HEK293T (cell line): Measurements from ENCODE around the gene ITGB7.

Experiments
- CTCF ChIA-PET: fragments of 350-600 bp; formaldehyde crosslinking; extraction: SDS; loops from one replicate; lab custom pipeline; 2021; ENCODE audit warnings: antibody characterized with exemption, inconsistent platforms; lab: Yijun Ruan, JAX
- POLR2A ChIA-PET: fragments of 350-600 bp; formaldehyde crosslinking; extraction: SDS; loops from one replicate; lab custom pipeline; 2020; ENCODE audit warnings: antibody characterized with exemption, inconsistent platforms; lab: Yijun Ruan, JAX
- DNase-seq: peaks from one replicate; pipeline ENCODE4 v3.0.0; 2012; ENCODE audit warnings: mixed read lengths; ENCODE audit errors: extremely low spot score
- ARNT ChIP-seq: fragments of 450-650 bp; IDR thresholded peaks from 2 replicates; pipeline ENCODE4 v1.6.1; 2017; ENCODE audit warnings: mild to moderate bottlenecking
- BHLHE40 ChIP-seq: fragments of 450-650 bp; IDR thresholded peaks from 2 replicates; pipeline ENCODE4 v1.6.1; 2016; ENCODE audit warnings: mild to moderate bottlenecking, moderate library complexity, borderline replicate concordance
- CTBP1 ChIP-seq: fragments of 450-650 bp; IDR thresholded peaks from 2 replicates; pipeline ENCODE4 v1.6.1; 2016; ENCODE audit warnings: borderline replicate concordance
- ELF4 ChIP-seq: fragments of 450-650 bp; IDR thresholded peaks from 2 replicates; pipeline ENCODE4 v1.6.1; 2017; ENCODE audit warnings: antibody characterized with exemption
- FOXA1 ChIP-seq: fragments of 450-650 bp; IDR thresholded peaks from 2 replicates; pipeline ENCODE4 v1.6.1; 2016; ENCODE audit warnings: mild to moderate bottlenecking
- FOXK2 ChIP-seq: fragments of 450-650 bp; IDR thresholded peaks from 2 replicates; pipeline ENCODE4 v1.6.1; 2016; ENCODE audit warnings: mild to moderate bottlenecking
- FOXM1 ChIP-seq: fragments of 450-650 bp; IDR thresholded peaks from 2 replicates; pipeline ENCODE4 v1.6.1; 2017; ENCODE audit warnings: mild to moderate bottlenecking, borderline replicate concordance
- HDGF ChIP-seq: fragments of 450-650 bp; IDR thresholded peaks from 2 replicates; pipeline ENCODE4 v1.6.1; 2017; ENCODE audit warnings: antibody characterized with exemption, borderline replicate concordance
- L3MBTL2 ChIP-seq: fragments of 450-650 bp; conservative IDR thresholded peaks from 2 replicates; pipeline ENCODE4 v1.6.1; 2016; ENCODE audit warnings: mild to moderate bottlenecking
- LEF1 ChIP-seq: fragments of 450-650 bp; IDR thresholded peaks from 2 replicates; pipeline ENCODE4 v1.6.1; 2017; ENCODE audit warnings: mild to moderate bottlenecking, borderline replicate concordance
- NFRKB ChIP-seq: fragments of 450-650 bp; IDR thresholded peaks from 2 replicates; pipeline ENCODE4 v1.6.1; 2016; ENCODE audit warnings: mild to moderate bottlenecking, moderate library complexity
- SP1 ChIP-seq: fragments of 450-650 bp; IDR thresholded peaks from 2 replicates; pipeline ENCODE4 v1.6.1; 2017
- SUZ12 ChIP-seq: fragments of 450-650 bp; IDR thresholded peaks from 2 replicates; pipeline ENCODE4 v1.6.1; 2016; ENCODE audit warnings: mild to moderate bottlenecking
- TARDBP ChIP-seq: fragments of 450-650 bp; IDR thresholded peaks from 2 replicates; pipeline ENCODE4 v1.6.1; 2016
- ZNF384 ChIP-seq: fragments of 450-650 bp; IDR thresholded peaks from 2 replicates; pipeline ENCODE4 v1.6.1; 2016
- TF ChIP-seq, protein P1 (sequence below): fragments of 450-650 bp; IDR thresholded peaks from 2 replicates; pipeline ENCODE4 v1.6.1; 2016

Gene ITGB7

DNA sequence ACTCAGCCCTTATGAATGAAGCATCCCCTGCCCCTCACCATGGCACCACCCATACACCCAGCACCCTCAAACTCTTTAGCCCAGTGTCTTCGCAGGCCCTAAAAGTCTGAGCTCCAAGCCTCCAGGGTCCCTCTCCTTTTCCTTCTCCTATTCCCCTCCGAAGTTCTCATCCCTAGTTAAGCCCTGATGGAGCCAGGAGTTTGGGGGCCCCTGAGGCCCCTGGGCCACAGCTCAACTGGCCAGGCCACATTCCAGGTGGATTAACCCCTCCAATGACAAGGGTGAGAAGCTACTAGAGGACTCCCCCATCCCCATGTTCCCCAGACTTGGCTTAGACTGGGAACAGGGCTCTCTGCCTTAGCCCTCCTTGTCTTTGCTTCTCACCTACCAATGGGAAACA, 22.4 kb upstream of the ITGB7 start:
- no peak for DNase-seq
- TF ChIP-seq BHLHE40 (no peak), HDGF (no peak), L3MBTL2 (no peak), ZNF384 (no peak), FOXM1 (no peak), NFRKB (no peak), CTBP1 (no peak), TARDBP (no peak), ARNT (no peak), FOXK2 (no peak), SP1 (no peak), LEF1 (no peak), SUZ12 (no peak), FOXA1 (no peak)
- TF ChIP-seq, protein P1, sequence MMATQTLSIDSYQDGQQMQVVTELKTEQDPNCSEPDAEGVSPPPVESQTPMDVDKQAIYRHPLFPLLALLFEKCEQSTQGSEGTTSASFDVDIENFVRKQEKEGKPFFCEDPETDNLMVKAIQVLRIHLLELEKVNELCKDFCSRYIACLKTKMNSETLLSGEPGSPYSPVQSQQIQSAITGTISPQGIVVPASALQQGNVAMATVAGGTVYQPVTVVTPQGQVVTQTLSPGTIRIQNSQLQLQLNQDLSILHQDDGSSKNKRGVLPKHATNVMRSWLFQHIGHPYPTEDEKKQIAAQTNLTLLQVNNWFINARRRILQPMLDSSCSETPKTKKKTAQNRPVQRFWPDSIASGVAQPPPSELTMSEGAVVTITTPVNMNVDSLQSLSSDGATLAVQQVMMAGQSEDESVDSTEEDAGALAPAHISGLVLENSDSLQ = no peak
- CTCF ChIA-PET = interaction anchor here (1.5 kb wide), 1 partner anchor 18 kb away, joined by 3 read pairs; no protein-coding TSS in a partner anchor
- POLR2A ChIA-PET = interaction anchor here (2.9 kb wide), 1 partner anchor 9 kb away, joined by 7 read pairs; no protein-coding TSS in a partner anchor

DNA sequence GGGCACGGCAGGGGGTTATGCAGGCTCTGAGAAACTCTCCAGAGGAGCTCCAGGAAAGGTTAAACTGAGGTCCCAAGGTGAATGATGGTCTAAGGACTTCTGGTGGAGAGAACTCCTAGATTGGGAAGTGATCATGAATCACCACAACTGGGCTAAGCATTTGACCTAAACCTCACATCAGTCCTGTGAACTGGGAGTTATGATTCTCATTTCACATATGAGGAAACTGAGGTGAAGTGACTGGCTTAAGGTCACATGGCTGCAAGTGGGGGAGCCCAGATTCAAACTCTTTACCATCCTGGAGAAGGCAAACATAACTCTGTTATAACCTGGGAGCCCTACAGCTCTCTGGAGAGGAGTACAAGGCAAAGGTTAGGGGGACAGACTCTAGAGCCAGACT, 20.8 kb upstream of the ITGB7 start:
- ChIA-PET POLR2A (no interaction called here), CTCF (no interaction called here)
- TF ChIP-seq L3MBTL2 = no peak
- no peak for TF ChIP-seq SP1
- TF ChIP-seq ARNT = no peak
- TF ChIP-seq ELF4 = no peak
- TF ChIP-seq ZNF384 = no peak
- TF ChIP-seq CTBP1 = no peak
- no peak for TF ChIP-seq SUZ12
- TF ChIP-seq, protein P1 = no peak
- no peak for TF ChIP-seq HDGF
- no peak for TF ChIP-seq NFRKB
- no peak for TF ChIP-seq LEF1
- no peak for TF ChIP-seq FOXA1
- no peak for TF ChIP-seq FOXM1
- no peak for TF ChIP-seq BHLHE40
- TF ChIP-seq FOXK2 = no peak
- DNase-seq = no peak

DNA sequence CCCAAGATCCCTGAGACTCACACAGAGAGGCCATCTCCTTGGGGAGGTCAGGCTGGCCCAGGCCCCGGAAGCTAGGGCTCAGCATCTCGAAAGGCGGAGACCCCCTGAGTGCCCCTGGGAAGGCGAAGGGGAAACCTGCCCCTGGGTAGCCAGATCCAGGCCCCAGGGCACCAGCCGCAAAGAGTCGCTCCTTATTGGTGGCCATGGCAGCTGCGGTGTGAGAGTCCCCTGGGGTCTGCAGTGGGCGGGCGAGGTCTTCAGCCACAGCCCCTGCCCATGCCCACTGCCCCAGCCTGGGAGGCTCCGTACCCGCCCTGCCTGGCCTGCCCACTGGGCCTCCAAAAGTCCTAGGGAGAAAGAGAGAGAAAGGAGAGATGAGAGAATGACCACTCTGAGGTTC, 20.3 kb upstream of the ITGB7 start:
- no peak for DNase-seq
- ChIA-PET CTCF (no interaction called here), POLR2A (no interaction called here)

DNA sequence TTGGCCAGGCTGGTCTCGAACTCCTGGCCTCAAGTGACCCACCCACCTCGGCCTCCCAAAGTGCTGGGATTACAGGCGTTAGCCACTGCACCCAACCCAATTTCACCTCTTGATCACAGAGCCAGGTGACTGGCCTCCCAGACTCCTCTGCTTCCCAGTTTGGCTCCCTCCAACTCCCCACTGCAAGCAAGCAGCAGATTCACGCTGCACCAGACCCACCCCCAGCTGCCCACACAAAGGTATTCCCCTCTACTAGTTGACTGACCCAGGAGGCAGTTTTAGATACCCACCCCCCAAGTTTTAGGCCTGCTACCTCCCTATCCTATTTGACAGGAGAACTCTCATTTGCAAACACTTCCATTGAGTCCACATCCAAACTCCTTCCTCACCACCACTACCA, 19.8 kb upstream of the ITGB7 start:
- no peak for DNase-seq
- TF ChIP-seq TARDBP = no peak
- TF ChIP-seq FOXM1 = no peak
- no peak for TF ChIP-seq NFRKB
- TF ChIP-seq ZNF384 = no peak
- TF ChIP-seq SUZ12 = no peak
- no peak for TF ChIP-seq FOXK2
- no peak for TF ChIP-seq LEF1
- TF ChIP-seq BHLHE40 = no peak
- no peak for TF ChIP-seq CTBP1
- TF ChIP-seq, protein P1 = no peak
- ChIA-PET POLR2A (no interaction called here), CTCF (no interaction called here)

More for the DNA sequence above, 20.3 kb upstream of the ITGB7 start:
- TF ChIP-seq SUZ12 (no peak), ZNF384 (no peak), SP1 (no peak), FOXA1 (no peak), FOXM1 (no peak), L3MBTL2 (no peak), TARDBP (no peak), BHLHE40 (no peak), NFRKB (no peak), CTBP1 (no peak), ELF4 (no peak), ARNT (no peak), FOXK2 (no peak), HDGF (no peak)
- TF ChIP-seq, protein P1 = no peak

DNA sequence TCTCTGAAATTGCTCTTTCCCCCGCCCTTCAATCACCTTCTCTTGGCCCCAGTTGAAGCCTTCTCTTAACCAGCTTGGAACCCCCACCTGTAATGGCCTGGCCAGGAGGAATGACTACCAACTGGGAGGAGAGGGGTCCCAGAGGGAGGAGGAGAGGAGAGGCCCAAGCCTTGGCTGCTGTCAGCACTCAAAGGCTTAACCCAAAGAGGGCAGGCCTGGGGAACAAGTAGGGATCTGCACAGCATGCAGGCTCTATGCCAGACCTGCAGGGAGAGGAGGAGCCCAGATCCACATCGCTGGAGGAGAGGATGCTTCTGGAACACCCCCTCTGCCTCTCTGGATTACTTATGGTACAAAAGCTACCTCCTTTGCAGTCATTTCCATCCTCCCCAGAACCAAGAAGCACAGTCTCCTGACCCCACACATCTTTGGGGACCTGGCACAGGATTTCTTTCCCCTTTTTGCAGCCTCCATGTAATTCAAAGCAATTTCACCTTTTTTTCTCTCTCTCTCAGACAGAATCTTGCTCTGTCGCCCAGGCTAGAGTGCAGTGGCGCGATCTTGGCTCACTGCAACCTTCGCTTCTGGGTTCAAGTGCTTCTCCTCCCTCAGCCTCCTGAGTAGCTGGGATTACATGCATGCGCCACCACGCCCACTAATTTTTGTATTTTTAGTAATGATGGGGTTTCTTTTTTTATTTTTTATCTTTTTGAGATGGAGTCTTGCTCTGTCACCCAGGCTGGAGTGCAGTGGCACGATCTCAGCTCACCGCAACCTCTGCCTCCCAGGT, 18.8 kb upstream of the ITGB7 start:
- ChIA-PET CTCF (no interaction called here), POLR2A (no interaction called here)
- TF ChIP-seq FOXK2 (no peak), NFRKB (no peak), FOXA1 (no peak), SUZ12 (no peak), CTBP1 (no peak), FOXM1 (no peak), HDGF (no peak), TARDBP (no peak), ARNT (no peak), LEF1 (no peak)
- TF ChIP-seq, protein P1 = no peak
- no peak for DNase-seq
